DND-41 (cell line): ENCODE measurements around the gene SEMA6A.

Experiments used
- ATAC-seq: fragments of 200-7000 bp; cut with Tn5 transposase; 3 replicates; pipeline ENCODE4 v1.9.1; 2021; ENCODE audit warnings: low read depth; ENCODE audit not compliant: insufficient read depth
- DNase-seq: peaks from one replicate; pipeline ENCODE4 v3.0.0-alpha.2; 2020
- H2AFZ ChIP-seq: 2 replicates; pipeline ENCODE4 v1.6.0; 2012; ENCODE audit warnings: low read depth, low read length
- H3K27ac ChIP-seq: 2 replicates; pipeline ENCODE4 v1.5.1; 2012; ENCODE audit warnings: low read length, inconsistent platforms
- H3K27me3 ChIP-seq: fragments of 200-600 bp; sonication (generic); 2 replicates; pipeline ENCODE4 v1.6.0; 2012; ENCODE audit warnings: low read length, mild to moderate bottlenecking, inconsistent platforms; ENCODE audit not compliant: insufficient read depth, poor library complexity
- H3K36me3 ChIP-seq: 2 replicates; pipeline ENCODE4 v1.5.1; 2012; ENCODE audit warnings: low read length, inconsistent platforms; ENCODE audit not compliant: insufficient read depth
- H3K4me1 ChIP-seq: 2 replicates; pipeline ENCODE4 v1.5.1; 2012; ENCODE audit warnings: mild to moderate bottlenecking, low read length; ENCODE audit not compliant: insufficient read depth
- H3K4me2 ChIP-seq: 2 replicates; pipeline ENCODE4 v1.6.0; 2012; ENCODE audit warnings: mild to moderate bottlenecking, moderate library complexity, low read length, inconsistent platforms; ENCODE audit not compliant: insufficient read depth
- H3K4me3 ChIP-seq, 2 experiments: fragments of 200-600 bp in 1 of 2; shearing (Covaris generic) in 1 of 2; 2 replicates each; pipeline ENCODE4 v1.5.1; 2012 to 2016; ENCODE audit warnings: inconsistent platforms in 2 of 2, low read length in 2 of 2, mild to moderate bottlenecking in 2 of 2, low read depth in 1 of 2, moderate library complexity in 1 of 2
- H3K79me2 ChIP-seq: 2 replicates; pipeline ENCODE4 v1.6.0; 2012; ENCODE audit warnings: low read length, inconsistent platforms; ENCODE audit not compliant: insufficient read depth
- H3K9ac ChIP-seq: 2 replicates; pipeline ENCODE4 v1.6.0; 2012; ENCODE audit warnings: low read depth, mild to moderate bottlenecking, inconsistent platforms, low read length, moderate library complexity
- H3K9me3 ChIP-seq: 2 replicates; pipeline ENCODE4 v1.5.1; 2012; ENCODE audit warnings: low read length, moderate library complexity, mild to moderate bottlenecking, inconsistent platforms; ENCODE audit not compliant: insufficient read depth, severe bottlenecking
- H4K20me1 ChIP-seq: 2 replicates; pipeline ENCODE4 v1.6.0; 2012; ENCODE audit warnings: low read length; ENCODE audit not compliant: insufficient read depth
- CTCF ChIP-seq: IDR thresholded peaks from 2 replicates; pipeline ENCODE4 v1.5.1; 2012; ENCODE audit warnings: borderline replicate concordance, low read length, moderate library complexity, mild to moderate bottlenecking; ENCODE audit not compliant: poor library complexity, severe bottlenecking; ENCODE audit errors: extremely low read depth
- EZH2 ChIP-seq: IDR thresholded peaks from 3 replicates; pipeline ENCODE4 v1.6.1; 2012; ENCODE audit warnings: borderline replicate concordance, low read depth, mild to moderate bottlenecking, moderate library complexity, low read length, inconsistent platforms; ENCODE audit not compliant: severe bottlenecking

SEMA6A gene

GRCh38 chr5:116475338-116475737, 99.3 kb downstream of the SEMA6A start:
- no peaks in the 10 kb centered on the region for H3K9me3 ChIP-seq
- TF ChIP-seq EZH2 (no peak), CTCF (no peak)
- H3K79me2 ChIP-seq: no peaks in the 10 kb centered on the region
- no peaks in the 10 kb centered on the region for H3K36me3 ChIP-seq
- no peak overlapping the region for H3K27ac ChIP-seq
- no peak overlapping the region for H3K4me2 ChIP-seq
- no peak overlapping the region for H3K4me3 ChIP-seq
- no peak overlapping the region for H2AFZ ChIP-seq
- H3K4me1 ChIP-seq: no peaks in the 10 kb centered on the region
- no peaks in the 10 kb centered on the region for H4K20me1 ChIP-seq
- DNase-seq (no peak), ATAC-seq (no peak)
- no peaks in the 10 kb centered on the region for H3K27me3 ChIP-seq
- no peak overlapping the region for H3K9ac ChIP-seq

- Histone ChIP-seq H3K36me3 (no peaks in the 10 kb centered on the region), H3K4me3 (no peak overlapping the region), H3K9me3 (no peaks in the 10 kb centered on the region), H3K9ac (no peak overlapping the region), H3K4me1 (no peaks in the 10 kb centered on the region), H3K27ac (no peak overlapping the region), H3K4me2 (no peak overlapping the region), H3K79me2 (no peaks in the 10 kb centered on the region), H4K20me1 (no peaks in the 10 kb centered on the region), H3K27me3 (no peaks in the 10 kb centered on the region), H2AFZ (no peak overlapping the region)
- ATAC-seq (no peak), DNase-seq (no peak)
- no peak for TF ChIP-seq CTCF
- no peak for TF ChIP-seq EZH2
These were observed 100.9 kb downstream of the SEMA6A start for GRCh38 chr5:116473706-116474105.

GRCh38 chr5:116472274-116472673, 102.3 kb downstream of the SEMA6A start:
- Histone ChIP-seq H3K36me3 (no peaks in the 10 kb centered on the region), H3K27me3 (no peaks in the 10 kb centered on the region), H3K27ac (no peak overlapping the region), H3K79me2 (no peaks in the 10 kb centered on the region), H3K4me1 (no peaks in the 10 kb centered on the region), H4K20me1 (no peaks in the 10 kb centered on the region), H3K4me3 (no peak overlapping the region), H2AFZ (no peak overlapping the region), H3K9me3 (no peaks in the 10 kb centered on the region), H3K9ac (no peak overlapping the region), H3K4me2 (no peak overlapping the region)
- DNase-seq (no peak), ATAC-seq (no peak)
- TF ChIP-seq CTCF (no peak), EZH2 (no peak)

- Histone ChIP-seq H3K9ac (no peak overlapping the region), H3K27me3 (no peaks in the 10 kb centered on the region), H3K4me3 (no peak overlapping the region), H3K9me3 (no peaks in the 10 kb centered on the region), H3K4me1 (peaks cover 7% of the 10 kb centered on the region; the same call in 1 of the 2 replicates), H3K79me2 (no peaks in the 10 kb centered on the region), H3K36me3 (no peaks in the 10 kb centered on the region), H4K20me1 (no peaks in the 10 kb centered on the region), H2AFZ (no peak overlapping the region), H3K4me2 (no peak overlapping the region), H3K27ac (no peak overlapping the region)
- ATAC-seq: no peak
- TF ChIP-seq EZH2 (no peak), CTCF (no peak)
- DNase-seq: no peak
These were observed 105.0 kb downstream of the SEMA6A start for GRCh38 chr5:116469631-116470030.
